ENCODE measurements around the gene ALDH1L2.

GRCh38 chr12:105018776-105019175, 65.5 kb downstream of the ALDH1L2 start:
- TF ChIP-seq CTCF (IDR thresholded peaks at IDR 0.05): no peak
- TF ChIP-seq POLR2A (IDR thresholded peaks at IDR 0.05): no peak
